Muscle layer of duodenum (tissue), 2 donors: Measurements from ENCODE around the gene HAGHL.

Source experiments
- H3K27ac ChIP-seq: one replicate; pipeline ENCODE4 v1.7.0; 2013; ENCODE audit warnings: mild to moderate bottlenecking, low read length
- H3K27me3 ChIP-seq: one replicate; pipeline ENCODE4 v1.7.0; 2013; ENCODE audit warnings: low read depth, mild to moderate bottlenecking, control low read depth, low read length
- H3K36me3 ChIP-seq, 2 donors: one replicate each; pipeline ENCODE4 v1.7.0; 2013; ENCODE audit warnings: low read length in 2 of 2, control low read depth in 1 of 2, mild to moderate bottlenecking in 1 of 2; ENCODE audit not compliant: insufficient read depth in 2 of 2, control insufficient read depth in 1 of 2
- H3K4me1 ChIP-seq, 2 donors: one replicate each; pipeline ENCODE4 v1.7.0; 2013; ENCODE audit warnings: low read length in 2 of 2, mild to moderate bottlenecking in 2 of 2, control low read depth in 1 of 2, moderate library complexity in 1 of 2; ENCODE audit not compliant: insufficient read depth in 2 of 2, control insufficient read depth in 1 of 2
- H3K4me3 ChIP-seq, 2 donors: one replicate each; pipeline ENCODE4 v1.7.0; 2013; ENCODE audit warnings: low read length in 2 of 2, low read depth in 1 of 2, mild to moderate bottlenecking in 1 of 2
- H3K9me3 ChIP-seq, 2 donors: one replicate each; pipeline ENCODE4 v1.7.0; 2013; ENCODE audit warnings: low read length in 2 of 2, control low read depth in 1 of 2, mild to moderate bottlenecking in 1 of 2; ENCODE audit not compliant: control insufficient read depth in 1 of 2
- donor health status: healthy.

The HAGHL gene

GRCh38 chr16:726438-727290, at the start of gene HAGHL, which contains the start of gene CCDC78:
HAGHL (plus strand) TSS chr16:727106; CDS start chr16:727510, 404 bp downstream.
CCDC78 (minus strand) TSS chr16:726443; CDS start chr16:726367, 76 bp downstream.
- Histone ChIP-seq H3K4me1 (peaks cover 0 to 28% of the 10 kb centered on the region in 2 donors), H3K4me3 (peak within 1 kb of the TSS; percentile 16 to 66), H3K27me3 (peaks cover 8% of the 10 kb centered on the region), H3K27ac (no peak within 1 kb of the TSS), H3K36me3 (peaks cover 0 to 12% of the 10 kb centered on the region in 2 donors), H3K9me3 (no peaks in the 10 kb centered on the region)

GRCh38 chr16:677316-678190, 49.4 kb upstream of the HAGHL start:
- Histone ChIP-seq H3K4me3 (no peak overlapping the region), H3K27me3 (no peaks in the 10 kb centered on the region), H3K9me3 (no peaks in the 10 kb centered on the region), H3K4me1 (peaks cover 7 to 37% of the 10 kb centered on the region in 2 donors), H3K27ac (no peak overlapping the region), H3K36me3 (peaks cover 5 to 27% of the 10 kb centered on the region in 2 donors)

- H3K4me3 ChIP-seq = no peak overlapping the region
- H3K9me3 ChIP-seq = no peaks in the 10 kb centered on the region
- H3K27ac ChIP-seq = no peak overlapping the region
- peaks cover 7 to 44% of the 10 kb centered on the region in 2 donors for H3K4me1 ChIP-seq
- H3K27me3 ChIP-seq = no peaks in the 10 kb centered on the region
- peaks cover 5 to 24% of the 10 kb centered on the region in 2 donors for H3K36me3 ChIP-seq
These were observed 48.6 kb upstream of the HAGHL start for GRCh38 chr16:678209-678857.

- Histone ChIP-seq H3K27me3 (no peaks in the 10 kb centered on the region), H3K36me3 (peaks cover 5 to 17% of the 10 kb centered on the region in 2 donors), H3K4me3 (peak overlapping the region; percentile 42 to 85), H3K4me1 (peaks cover 7 to 50% of the 10 kb centered on the region in 2 donors), H3K27ac (no peak overlapping the region), H3K9me3 (no peaks in the 10 kb centered on the region)
These were observed 47.8 kb upstream of the HAGHL start for GRCh38 chr16:678858-679813.

- Histone ChIP-seq H3K4me3 (peak within 1 kb of the TSS; percentile 68 to 85), H3K9me3 (no peaks in the 10 kb centered on the region), H3K4me1 (peaks cover 7 to 47% of the 10 kb centered on the region in 2 donors), H3K27me3 (no peaks in the 10 kb centered on the region), H3K27ac (no peak within 1 kb of the TSS), H3K36me3 (peaks cover 5 to 17% of the 10 kb centered on the region in 2 donors)
These were observed 46.9 kb upstream of the HAGHL start, which contains the start of gene STUB1 for GRCh38 chr16:679814-680624. STUB1 (plus strand) TSS chr16:680410; CDS start chr16:680526, 116 bp downstream.

- peaks cover 7 to 48% of the 10 kb centered on the region in 2 donors for H3K4me1 ChIP-seq
- H3K27me3 ChIP-seq = no peaks in the 10 kb centered on the region
- H3K27ac ChIP-seq = no peak overlapping the region
These were observed 46.3 kb upstream of the HAGHL start for GRCh38 chr16:680625-680945.

GRCh38 chr16:680967-681745, 45.8 kb upstream of the HAGHL start:
- Histone ChIP-seq H3K27ac (no peak overlapping the region), H3K27me3 (no peaks in the 10 kb centered on the region), H3K4me1 (peaks cover 7 to 50% of the 10 kb centered on the region in 2 donors), H3K4me3 (peak overlapping the region; percentile 68 to 85), H3K36me3 (peaks cover 5 to 19% of the 10 kb centered on the region in 2 donors), H3K9me3 (no peaks in the 10 kb centered on the region)

More at GRCh38 chr16:680625-680945, 46.3 kb upstream of the HAGHL start:
- peaks cover 5 to 17% of the 10 kb centered on the region in 2 donors for H3K36me3 ChIP-seq
- H3K9me3 ChIP-seq = no peaks in the 10 kb centered on the region
- peak overlapping the region; percentile 68 to 85 for H3K4me3 ChIP-seq

GRCh38 chr16:681746-682427, 45.0 kb upstream of the HAGHL start:
- H3K27ac ChIP-seq = no peak overlapping the region
- peaks cover 5 to 27% of the 10 kb centered on the region in 2 donors for H3K36me3 ChIP-seq
- H3K9me3 ChIP-seq = no peaks in the 10 kb centered on the region
- H3K27me3 ChIP-seq = no peaks in the 10 kb centered on the region
- peak overlapping the region in 1 of 2 donors; percentile 85 for H3K4me3 ChIP-seq
- H3K4me1 ChIP-seq = peaks cover 7 to 50% of the 10 kb centered on the region in 2 donors
